Type B pancreatic cell (in vitro differentiated cells): ENCODE data around the gene RTN4RL2. TPM values are rescaled to one million over a fixed set of nuclear protein-coding genes. Genes with fewer than 3 reads are reported as not detected.

Source experiments
- DNase-seq: peaks from one replicate; pipeline ENCODE4 v3.0.0; 2021; ENCODE audit warnings: mixed read lengths; ENCODE audit not compliant: unreplicated experiment; ENCODE audit errors: extremely low spot score
- H3K27ac Mint-ChIP-seq: 2 replicates; pipeline ENCODE4 v1.8.0; 2021; ENCODE audit warnings: mild to moderate bottlenecking, mixed read lengths
- H3K27me3 Mint-ChIP-seq: 2 replicates; pipeline ENCODE4 v1.8.0; 2021; ENCODE audit warnings: mixed read lengths
- H3K36me3 Mint-ChIP-seq: 2 replicates; pipeline ENCODE4 v1.8.0; 2021; ENCODE audit warnings: mixed read lengths
- H3K4me1 Mint-ChIP-seq: one replicate; pipeline ENCODE4 v1.8.0; 2021; ENCODE audit warnings: mixed read lengths; ENCODE audit not compliant: unreplicated experiment
- H3K4me3 Mint-ChIP-seq: 2 replicates; pipeline ENCODE4 v1.8.0; 2021; ENCODE audit warnings: mild to moderate bottlenecking, mixed read lengths
- H3K9me3 Mint-ChIP-seq: 2 replicates; pipeline ENCODE4 v1.8.0; 2021; ENCODE audit warnings: mixed read lengths
- total RNA-seq: library from RNA; stranded (reverse); gene quantifications from 2 replicates; pipeline ENCODE4 v1.2.1, GENCODE V29; 2021; ENCODE audit warnings: low replicate concordance
- TF ChIP-seq, protein P1 (sequence below): fragments of 200-600 bp; sonication (generic); conservative IDR thresholded peaks from 2 replicates; pipeline ENCODE4 v1.5.0; 2021; ENCODE audit warnings: antibody characterized with exemption, mild to moderate bottlenecking

Gene RTN4RL2
- total RNA-seq, 1 donor from 2014 or later = 8.6 TPM

DNA sequence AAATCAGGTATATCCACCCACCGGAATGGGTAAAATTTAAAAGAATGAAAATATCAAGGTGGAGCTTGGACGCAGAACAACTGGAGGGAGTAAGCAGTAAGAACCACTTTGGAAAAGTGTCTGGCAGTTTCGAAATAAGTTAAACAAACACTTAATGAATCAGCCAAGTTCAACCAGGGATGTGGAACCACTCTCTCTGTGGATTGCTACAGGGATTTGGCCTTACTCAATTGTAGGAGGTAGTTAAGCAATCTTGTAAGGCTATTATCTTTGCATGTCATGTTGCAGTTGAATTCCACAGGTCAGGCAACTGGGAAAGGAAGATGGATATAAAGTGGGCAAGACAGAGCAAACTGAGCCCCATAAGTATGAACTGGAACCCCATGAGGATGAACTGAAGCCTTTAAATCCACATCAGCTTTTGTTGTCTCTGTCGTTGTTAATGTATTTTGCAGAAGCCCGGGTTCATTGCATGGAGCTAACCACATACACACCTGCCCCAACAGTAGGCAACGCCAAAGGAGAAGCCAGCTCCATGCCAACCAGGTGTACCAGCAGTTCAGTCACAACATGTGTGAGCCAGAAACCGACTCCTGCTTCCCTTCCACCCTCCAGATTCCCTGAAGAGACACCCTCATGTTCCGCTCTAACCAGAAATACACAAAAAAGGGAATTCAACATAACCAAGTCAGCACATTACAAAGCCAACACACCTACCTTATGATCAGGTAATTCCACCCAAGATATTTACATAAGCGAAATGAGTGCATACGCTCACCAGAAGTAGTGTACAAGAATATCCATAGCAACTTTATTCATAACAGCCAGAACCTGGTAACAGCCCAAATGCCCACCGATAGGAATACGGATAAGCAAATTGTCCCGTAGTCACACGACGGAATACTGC, 25.4 kb upstream of the RTN4RL2 start:
- H3K4me1 Mint-ChIP-seq = no peaks in the 10 kb centered on the region
- H3K27ac Mint-ChIP-seq = no peak overlapping the region
- H3K36me3 Mint-ChIP-seq = no peaks in the 10 kb centered on the region
- DNase-seq = no peak
- no peaks in the 10 kb centered on the region for H3K9me3 Mint-ChIP-seq
- no peak overlapping the region for H3K4me3 Mint-ChIP-seq
- H3K27me3 Mint-ChIP-seq = peaks cover 20% of the 10 kb centered on the region
- TF ChIP-seq, protein P1, sequence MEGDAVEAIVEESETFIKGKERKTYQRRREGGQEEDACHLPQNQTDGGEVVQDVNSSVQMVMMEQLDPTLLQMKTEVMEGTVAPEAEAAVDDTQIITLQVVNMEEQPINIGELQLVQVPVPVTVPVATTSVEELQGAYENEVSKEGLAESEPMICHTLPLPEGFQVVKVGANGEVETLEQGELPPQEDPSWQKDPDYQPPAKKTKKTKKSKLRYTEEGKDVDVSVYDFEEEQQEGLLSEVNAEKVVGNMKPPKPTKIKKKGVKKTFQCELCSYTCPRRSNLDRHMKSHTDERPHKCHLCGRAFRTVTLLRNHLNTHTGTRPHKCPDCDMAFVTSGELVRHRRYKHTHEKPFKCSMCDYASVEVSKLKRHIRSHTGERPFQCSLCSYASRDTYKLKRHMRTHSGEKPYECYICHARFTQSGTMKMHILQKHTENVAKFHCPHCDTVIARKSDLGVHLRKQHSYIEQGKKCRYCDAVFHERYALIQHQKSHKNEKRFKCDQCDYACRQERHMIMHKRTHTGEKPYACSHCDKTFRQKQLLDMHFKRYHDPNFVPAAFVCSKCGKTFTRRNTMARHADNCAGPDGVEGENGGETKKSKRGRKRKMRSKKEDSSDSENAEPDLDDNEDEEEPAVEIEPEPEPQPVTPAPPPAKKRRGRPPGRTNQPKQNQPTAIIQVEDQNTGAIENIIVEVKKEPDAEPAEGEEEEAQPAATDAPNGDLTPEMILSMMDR = no peak

DNA sequence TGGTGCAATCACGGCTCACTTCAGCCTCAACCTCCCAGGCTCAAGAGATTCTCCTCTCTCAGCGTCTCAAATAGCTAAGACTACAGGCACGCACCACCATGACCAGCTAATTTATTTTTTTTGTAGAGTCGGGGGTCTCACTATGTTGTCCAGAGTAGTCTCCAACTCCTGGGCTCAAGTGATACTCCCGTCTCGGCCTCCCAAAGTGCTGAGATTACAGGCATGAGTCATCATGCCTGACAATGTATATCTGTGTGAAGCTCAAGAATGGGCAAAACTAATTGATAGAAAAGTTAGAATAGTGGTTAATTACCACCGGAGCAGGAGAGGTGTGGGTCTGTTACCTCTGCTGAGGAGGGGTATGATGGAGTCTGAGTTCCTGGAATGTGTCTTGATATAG, 24.3 kb upstream of the RTN4RL2 start:
- Mint-ChIP-seq H3K36me3 (no peaks in the 10 kb centered on the region), H3K9me3 (no peaks in the 10 kb centered on the region), H3K27me3 (peaks cover 10% of the 10 kb centered on the region), H3K4me1 (no peaks in the 10 kb centered on the region), H3K27ac (no peak overlapping the region), H3K4me3 (no peak overlapping the region)
- TF ChIP-seq, protein P1 = no peak
- no peak for DNase-seq

DNA sequence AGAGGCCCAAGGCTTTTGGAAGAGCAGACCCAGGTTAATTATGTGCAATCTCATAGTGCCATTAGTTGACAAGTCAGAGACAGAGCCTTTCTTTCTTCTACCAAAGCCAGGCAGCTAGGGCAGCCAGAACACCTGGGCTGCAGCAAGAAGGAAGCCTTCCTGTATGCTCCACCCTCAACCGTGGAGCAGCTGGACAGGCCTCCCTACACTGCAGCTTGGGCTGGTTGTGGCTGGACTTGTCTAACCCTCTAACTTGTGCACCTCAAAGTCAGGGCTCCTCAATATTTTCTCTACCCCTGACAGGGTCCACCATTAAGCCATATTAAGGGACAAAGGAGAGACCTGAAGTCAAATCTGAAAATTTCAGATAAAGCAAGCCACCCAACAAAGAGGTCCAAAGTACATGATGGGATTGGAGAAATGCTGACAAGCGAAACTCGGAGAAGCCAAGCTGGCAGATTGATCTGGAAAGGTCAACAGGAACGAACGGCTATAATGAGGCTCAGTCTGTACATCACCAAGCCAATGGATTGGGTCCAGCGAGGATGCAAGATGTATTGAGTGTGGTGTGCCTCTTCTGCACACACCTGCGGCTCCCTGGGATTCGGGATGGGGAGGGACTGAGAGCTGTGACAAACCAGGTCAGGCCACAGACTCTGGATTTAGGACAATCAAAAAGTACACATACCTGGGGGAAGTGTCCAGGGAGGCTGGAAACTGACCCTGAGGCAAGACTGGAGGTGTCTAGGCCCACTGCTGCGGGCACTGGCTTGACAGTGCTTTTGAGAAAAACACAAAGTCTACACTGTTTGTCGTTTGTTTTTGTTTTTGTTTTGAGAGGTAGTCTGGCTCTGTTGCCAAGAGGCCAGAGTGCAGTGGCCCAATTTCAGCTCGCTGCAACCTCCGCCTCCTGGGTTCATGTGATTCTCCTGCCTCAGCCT, 21.7 kb upstream of the RTN4RL2 start:
- no peaks in the 10 kb centered on the region for H3K9me3 Mint-ChIP-seq
- H3K4me3 Mint-ChIP-seq = no peak overlapping the region
- TF ChIP-seq, protein P1 = no peak
- H3K27me3 Mint-ChIP-seq = peaks cover 10% of the 10 kb centered on the region
- H3K4me1 Mint-ChIP-seq = no peaks in the 10 kb centered on the region
- H3K36me3 Mint-ChIP-seq = no peaks in the 10 kb centered on the region
- peak overlapping the region; percentile 53 for H3K27ac Mint-ChIP-seq
- DNase-seq = no peak

DNA sequence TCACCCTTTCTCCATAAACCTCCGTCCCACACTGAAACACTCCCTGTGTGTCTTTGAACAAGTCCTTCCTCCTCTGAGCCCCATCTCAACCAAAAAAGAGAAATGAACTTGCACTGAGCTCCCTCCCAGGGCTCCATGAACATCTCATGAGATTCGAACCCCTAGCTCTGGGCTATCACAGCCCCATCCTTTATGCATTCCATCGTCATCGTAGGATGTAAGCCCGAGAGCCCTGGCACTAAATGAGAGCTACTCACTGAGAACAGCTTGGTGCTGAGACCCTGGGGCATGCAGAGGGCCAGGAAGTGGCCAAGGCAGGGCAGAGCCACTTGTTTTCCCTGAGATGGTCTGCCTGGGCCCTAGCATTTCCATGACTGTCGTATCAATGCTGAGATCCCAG, 20.5 kb upstream of the RTN4RL2 start:
- TF ChIP-seq, protein P1 = no peak
- no peaks in the 10 kb centered on the region for H3K36me3 Mint-ChIP-seq
- H3K27me3 Mint-ChIP-seq = peaks cover 6% of the 10 kb centered on the region
- H3K4me3 Mint-ChIP-seq = no peak overlapping the region
- DNase-seq = no peak
- no peaks in the 10 kb centered on the region for H3K4me1 Mint-ChIP-seq
- no peak overlapping the region for H3K27ac Mint-ChIP-seq
- no peaks in the 10 kb centered on the region for H3K9me3 Mint-ChIP-seq

DNA sequence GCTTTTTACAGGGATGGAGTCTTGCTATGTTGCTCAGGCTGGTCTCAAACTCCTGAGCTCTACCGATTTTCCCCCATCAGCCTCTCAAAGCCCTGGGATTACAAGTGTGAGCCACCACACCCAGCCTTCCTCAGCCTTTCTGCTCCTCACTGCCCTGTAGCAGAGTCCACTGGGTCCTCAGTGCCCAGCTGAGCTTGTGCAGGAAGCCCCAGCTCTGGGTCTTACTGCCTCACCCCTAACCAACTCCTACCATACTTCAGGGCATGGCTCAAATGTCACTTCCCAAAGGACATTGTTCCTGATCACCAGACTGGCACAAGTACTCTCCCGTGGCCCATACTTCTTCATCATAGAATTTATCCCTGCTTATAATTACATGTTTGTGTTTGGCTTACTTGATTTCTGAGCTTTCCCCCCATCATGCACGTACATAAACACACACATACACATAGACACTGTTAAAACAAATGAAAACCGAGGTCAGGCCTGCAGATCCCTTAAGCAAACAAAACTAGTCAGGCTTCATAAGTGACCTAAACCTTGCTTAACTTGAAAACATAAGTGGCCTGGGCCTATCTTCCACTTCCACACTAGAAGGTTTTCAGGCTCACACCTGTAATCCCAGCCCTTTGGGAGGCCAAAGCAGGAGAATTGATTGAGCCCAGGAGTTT, 19.4 kb upstream of the RTN4RL2 start:
- no peak for DNase-seq
- peaks cover 4% of the 10 kb centered on the region for H3K27me3 Mint-ChIP-seq
- no peak overlapping the region for H3K4me3 Mint-ChIP-seq
- no peaks in the 10 kb centered on the region for H3K4me1 Mint-ChIP-seq
- H3K36me3 Mint-ChIP-seq = no peaks in the 10 kb centered on the region
- peak overlapping the region; percentile 46 for H3K27ac Mint-ChIP-seq
- no peaks in the 10 kb centered on the region for H3K9me3 Mint-ChIP-seq
- TF ChIP-seq, protein P1 = no peak
